HEK293 (cell line): ENCODE results near the gene GALNT11.

Experiments
- CTCF ChIA-PET: fragments of 350-600 bp; formaldehyde crosslinking; extraction: SDS; loops from one replicate; lab custom pipeline; 2021; ENCODE audit warnings: antibody characterized with exemption; lab: Yijun Ruan, JAX
- POLR2A ChIA-PET: fragments of 300-600 bp; formaldehyde crosslinking; extraction: SDS; loops from one replicate; lab custom pipeline; 2020; ENCODE audit warnings: antibody characterized with exemption, inconsistent platforms; lab: Yijun Ruan, JAX
- H3K27ac ChIP-seq: fragments of 200-500 bp; sonication (Bioruptor generic); 2 replicates; pipeline ENCODE4 v1.5.1; 2014; ENCODE audit warnings: low read depth, low read length, control low read depth, inconsistent platforms; ENCODE audit errors: extremely low read depth
- H3K36me3 ChIP-seq, 2 experiments: fragments of 200-500 bp in 1 of 2; sonication (Bioruptor generic) in 1 of 2; 1 replicate in 1 of 2; 2 replicates in 1 of 2; pipeline ENCODE4 v1.5.1; 2014 to 2017; ENCODE audit warnings: inconsistent platforms in 2 of 2, low read length in 2 of 2; ENCODE audit not compliant: control insufficient read depth in 2 of 2, insufficient read depth in 1 of 2
- H3K4me1 ChIP-seq: fragments of 200-500 bp; sonication (Bioruptor generic); 2 replicates; pipeline ENCODE4 v1.5.1; 2014; ENCODE audit warnings: mild to moderate bottlenecking, low read length, inconsistent platforms; ENCODE audit not compliant: control insufficient read depth, insufficient read depth
- H3K4me3 ChIP-seq: 2 replicates; pipeline ENCODE4 v1.5.1; 2011; ENCODE audit warnings: low read depth, mild to moderate bottlenecking, control low read depth, low read length, moderate library complexity
- H3K9me3 ChIP-seq: fragments of 200-500 bp; sonication (Bioruptor generic); 2 replicates; pipeline ENCODE4 v1.5.1; 2014; ENCODE audit warnings: low read depth, low read length, inconsistent platforms; ENCODE audit not compliant: control insufficient read depth, insufficient read depth
- EGR2 ChIP-seq: fragments of 450-650 bp; formaldehyde crosslinking; IDR thresholded peaks from 2 replicates; pipeline ENCODE4 v1.5.1; 2016; ENCODE audit warnings: low read depth, missing biosample characterization, missing genetic modification characterization
- GLI2 ChIP-seq: fragments of 450-650 bp; formaldehyde crosslinking; IDR thresholded peaks from 2 replicates; pipeline ENCODE4; 2017; ENCODE audit warnings: missing biosample characterization, missing genetic modification characterization, low read depth, borderline replicate concordance
- GLIS1 ChIP-seq: fragments of 450-650 bp; formaldehyde crosslinking; IDR thresholded peaks from 2 replicates; pipeline ENCODE4 v1.5.1; 2016; ENCODE audit warnings: missing biosample characterization, missing genetic modification characterization
- MEIS1 ChIP-seq: sonication (generic); formaldehyde crosslinking; IDR thresholded peaks from 2 replicates; pipeline ENCODE4 v1.8.1; 2022; ENCODE audit warnings: missing genetic modification reagents, mild to moderate bottlenecking, borderline replicate concordance
- SCRT2 ChIP-seq: fragments of 450-650 bp; formaldehyde crosslinking; IDR thresholded peaks from 2 replicates; pipeline ENCODE4 v1.5.1; 2016; ENCODE audit warnings: missing biosample characterization, missing genetic modification characterization
- TRIM28 ChIP-seq: IDR thresholded peaks from 2 replicates; pipeline ENCODE4 v1.6.1; 2011; ENCODE audit warnings: low read length, control low read depth, borderline replicate concordance
- YY1 ChIP-seq: fragments of 450-650 bp; formaldehyde crosslinking; IDR thresholded peaks from 2 replicates; pipeline ENCODE4 v1.5.1; 2018; ENCODE audit warnings: missing biosample characterization, missing genetic modification characterization
- ZBTB1 ChIP-seq: fragments of 450-650 bp; formaldehyde crosslinking; IDR thresholded peaks from 2 replicates; pipeline ENCODE4 v1.5.1; 2016; ENCODE audit warnings: missing biosample characterization, missing genetic modification characterization
- ZEB2 ChIP-seq: fragments of 450-650 bp; formaldehyde crosslinking; IDR thresholded peaks from 2 replicates; pipeline ENCODE4 v1.5.1; 2016; ENCODE audit warnings: missing biosample characterization, missing genetic modification characterization
- ZNF10 ChIP-seq: fragments of 450-650 bp; formaldehyde crosslinking; IDR thresholded peaks from 2 replicates; pipeline ENCODE4 v1.5.1; 2017; ENCODE audit warnings: missing biosample characterization, missing genetic modification characterization
- ZNF138 ChIP-seq: fragments of 450-650 bp; formaldehyde crosslinking; IDR thresholded peaks from 2 replicates; pipeline ENCODE4 v1.5.1; 2016; ENCODE audit warnings: missing biosample characterization, missing genetic modification characterization, borderline replicate concordance
- ZNF157 ChIP-seq: fragments of 450-650 bp; formaldehyde crosslinking; IDR thresholded peaks from 2 replicates; pipeline ENCODE4 v1.5.1; 2016; ENCODE audit warnings: missing biosample characterization, missing genetic modification characterization
- ZNF19 ChIP-seq: fragments of 450-650 bp; formaldehyde crosslinking; IDR thresholded peaks from 2 replicates; pipeline ENCODE4; 2016; ENCODE audit warnings: missing biosample characterization, missing genetic modification characterization, low read depth
- ZNF266 ChIP-seq: fragments of 450-650 bp; formaldehyde crosslinking; IDR thresholded peaks from 2 replicates; pipeline ENCODE4 v1.5.1; 2016; ENCODE audit warnings: missing biosample characterization, missing genetic modification characterization, low read depth
- ZNF274 ChIP-seq, 2 experiments: fragments of 200-500 bp in 1 of 2; fragments of 450-650 bp in 1 of 2; sonication (Bioruptor generic) in 1 of 2; formaldehyde crosslinking in 1 of 2; IDR thresholded peaks; 2 replicates each; pipeline versions ENCODE4 v1.5.1 to v1.6.1; 2014 to 2016; ENCODE audit warnings: borderline replicate concordance in 1 of 2, inconsistent platforms in 1 of 2, low read length in 1 of 2, missing biosample characterization in 1 of 2, missing genetic modification characterization in 1 of 2
- ZNF530 ChIP-seq: fragments of 450-650 bp; formaldehyde crosslinking; IDR thresholded peaks from 2 replicates; pipeline ENCODE4 v1.5.1; 2016; ENCODE audit warnings: low read depth, missing biosample characterization, missing genetic modification characterization
- ZNF621 ChIP-seq: fragments of 450-650 bp; formaldehyde crosslinking; IDR thresholded peaks from 2 replicates; pipeline ENCODE4 v1.5.1; 2017; ENCODE audit warnings: missing biosample characterization, missing genetic modification characterization
- ZNF654 ChIP-seq: fragments of 450-650 bp; formaldehyde crosslinking; IDR thresholded peaks from 2 replicates; pipeline ENCODE4 v1.5.1; 2016; ENCODE audit warnings: low read depth, missing biosample characterization, missing genetic modification characterization
- TF ChIP-seq, protein P1 (sequence below): fragments of 450-650 bp; formaldehyde crosslinking; IDR thresholded peaks from 2 replicates; pipeline ENCODE4 v1.5.1; 2016; ENCODE audit warnings: missing biosample characterization, missing genetic modification characterization
- TF ChIP-seq, protein P2 (sequence below): fragments of 450-650 bp; formaldehyde crosslinking; IDR thresholded peaks from 2 replicates; pipeline ENCODE4 v1.5.1; 2016; ENCODE audit warnings: missing biosample characterization, missing genetic modification characterization
- TF ChIP-seq, protein P3 (sequence below): fragments of 450-650 bp; formaldehyde crosslinking; IDR thresholded peaks from 2 replicates; pipeline ENCODE4 v1.5.0; 2017; ENCODE audit warnings: missing biosample characterization, missing genetic modification characterization, borderline replicate concordance

The GALNT11 gene

DNA sequence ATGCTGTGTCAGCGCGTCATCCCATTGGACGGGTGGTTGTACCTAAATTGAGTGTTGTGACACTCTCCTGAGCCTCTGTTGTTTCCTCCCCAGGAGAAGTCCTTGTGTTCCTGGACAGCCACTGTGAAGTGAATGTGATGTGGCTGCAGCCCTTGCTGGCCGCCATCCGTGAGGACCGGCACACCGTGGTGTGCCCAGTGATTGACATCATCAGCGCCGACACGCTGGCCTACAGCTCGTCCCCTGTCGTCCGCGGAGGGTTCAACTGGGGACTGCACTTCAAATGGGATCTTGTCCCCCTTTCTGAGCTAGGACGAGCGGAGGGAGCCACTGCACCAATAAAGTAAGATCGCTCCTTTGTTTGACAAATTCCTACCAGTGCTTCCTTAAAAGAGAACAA is 82.5 kb downstream of the GALNT11 start:
- H3K27ac ChIP-seq: no peak overlapping the region
- CTCF ChIA-PET: no interaction called here
- no peak for TF ChIP-seq ZEB2 (tag by site-specific recombination)
- no peak for TF ChIP-seq ZNF274 (IDR thresholded peaks at IDR 0.05; ENCODE audit: low read length)
- no peak for TF ChIP-seq ZNF274 (tag by site-specific recombination; IDR thresholded peaks at IDR 0.05; ENCODE audit: borderline replicate concordance)
- TF ChIP-seq ZNF530 (tag by site-specific recombination): no peak
- TF ChIP-seq, protein P1, sequence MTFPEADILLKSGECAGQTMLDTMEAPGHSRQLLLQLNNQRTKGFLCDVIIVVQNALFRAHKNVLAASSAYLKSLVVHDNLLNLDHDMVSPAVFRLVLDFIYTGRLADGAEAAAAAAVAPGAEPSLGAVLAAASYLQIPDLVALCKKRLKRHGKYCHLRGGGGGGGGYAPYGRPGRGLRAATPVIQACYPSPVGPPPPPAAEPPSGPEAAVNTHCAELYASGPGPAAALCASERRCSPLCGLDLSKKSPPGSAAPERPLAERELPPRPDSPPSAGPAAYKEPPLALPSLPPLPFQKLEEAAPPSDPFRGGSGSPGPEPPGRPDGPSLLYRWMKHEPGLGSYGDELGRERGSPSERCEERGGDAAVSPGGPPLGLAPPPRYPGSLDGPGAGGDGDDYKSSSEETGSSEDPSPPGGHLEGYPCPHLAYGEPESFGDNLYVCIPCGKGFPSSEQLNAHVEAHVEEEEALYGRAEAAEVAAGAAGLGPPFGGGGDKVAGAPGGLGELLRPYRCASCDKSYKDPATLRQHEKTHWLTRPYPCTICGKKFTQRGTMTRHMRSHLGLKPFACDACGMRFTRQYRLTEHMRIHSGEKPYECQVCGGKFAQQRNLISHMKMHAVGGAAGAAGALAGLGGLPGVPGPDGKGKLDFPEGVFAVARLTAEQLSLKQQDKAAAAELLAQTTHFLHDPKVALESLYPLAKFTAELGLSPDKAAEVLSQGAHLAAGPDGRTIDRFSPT (tag by site-specific recombination): no peak
- TF ChIP-seq ZNF19 (tag by site-specific recombination): no peak
- TF ChIP-seq ZNF621 (tag by site-specific recombination): no peak
- no peak for TF ChIP-seq ZNF157 (tag by site-specific recombination)
- TF ChIP-seq SCRT2 (tag by site-specific recombination): no peak
- TF ChIP-seq ZNF266 (tag by site-specific recombination): no peak
- no peak for TF ChIP-seq YY1 (tag by site-specific recombination)
- TF ChIP-seq ZNF654 (tag by site-specific recombination): no peak
- TF ChIP-seq ZNF10: no peak
- TF ChIP-seq, protein P2, sequence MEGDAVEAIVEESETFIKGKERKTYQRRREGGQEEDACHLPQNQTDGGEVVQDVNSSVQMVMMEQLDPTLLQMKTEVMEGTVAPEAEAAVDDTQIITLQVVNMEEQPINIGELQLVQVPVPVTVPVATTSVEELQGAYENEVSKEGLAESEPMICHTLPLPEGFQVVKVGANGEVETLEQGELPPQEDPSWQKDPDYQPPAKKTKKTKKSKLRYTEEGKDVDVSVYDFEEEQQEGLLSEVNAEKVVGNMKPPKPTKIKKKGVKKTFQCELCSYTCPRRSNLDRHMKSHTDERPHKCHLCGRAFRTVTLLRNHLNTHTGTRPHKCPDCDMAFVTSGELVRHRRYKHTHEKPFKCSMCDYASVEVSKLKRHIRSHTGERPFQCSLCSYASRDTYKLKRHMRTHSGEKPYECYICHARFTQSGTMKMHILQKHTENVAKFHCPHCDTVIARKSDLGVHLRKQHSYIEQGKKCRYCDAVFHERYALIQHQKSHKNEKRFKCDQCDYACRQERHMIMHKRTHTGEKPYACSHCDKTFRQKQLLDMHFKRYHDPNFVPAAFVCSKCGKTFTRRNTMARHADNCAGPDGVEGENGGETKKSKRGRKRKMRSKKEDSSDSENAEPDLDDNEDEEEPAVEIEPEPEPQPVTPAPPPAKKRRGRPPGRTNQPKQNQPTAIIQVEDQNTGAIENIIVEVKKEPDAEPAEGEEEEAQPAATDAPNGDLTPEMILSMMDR (tag by site-specific recombination): no peak
- POLR2A ChIA-PET: no interaction called here
- no peaks in the 10 kb centered on the region for H3K4me1 ChIP-seq
- peaks cover 0 to 53% of the 10 kb centered on the region in 2 experiments; a peak in 1 of 3 replicates for H3K36me3 ChIP-seq
- no peak overlapping the region for H3K4me3 ChIP-seq
- no peaks in the 10 kb centered on the region for H3K9me3 ChIP-seq

DNA sequence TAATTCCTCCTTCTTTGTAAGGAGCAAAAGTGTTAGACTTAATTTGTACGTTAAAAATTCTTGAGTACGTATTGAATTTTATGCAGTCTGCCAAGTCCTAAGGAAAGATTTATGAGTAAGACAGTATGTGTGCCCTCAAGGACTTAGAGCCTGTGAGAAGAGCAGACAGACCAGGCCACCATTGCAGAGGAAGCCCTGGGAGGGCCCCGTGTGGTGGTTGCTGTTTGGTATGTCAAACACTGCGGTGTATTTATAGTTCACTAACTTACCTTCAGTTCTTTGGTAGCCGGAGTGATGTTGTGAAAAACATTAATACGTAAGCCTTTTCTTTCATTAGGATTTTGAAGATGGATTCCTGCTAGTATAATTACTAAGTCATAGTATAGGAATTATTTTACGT is 82.9 kb downstream of the GALNT11 start:
- no peaks in the 10 kb centered on the region for H3K4me1 ChIP-seq
- TF ChIP-seq ZBTB1: no peak
- TF ChIP-seq GLIS1 (tag by site-specific recombination): peak; percentile 28; the same call in 1 of the 2 replicates
- CTCF ChIA-PET: no interaction called here
- peaks cover 0 to 53% of the 10 kb centered on the region in 2 experiments; a peak in 2 of 3 replicates for H3K36me3 ChIP-seq
- no peak overlapping the region for H3K27ac ChIP-seq
- no peaks in the 10 kb centered on the region for H3K9me3 ChIP-seq
- POLR2A ChIA-PET: no interaction called here
- no peak overlapping the region for H3K4me3 ChIP-seq

DNA sequence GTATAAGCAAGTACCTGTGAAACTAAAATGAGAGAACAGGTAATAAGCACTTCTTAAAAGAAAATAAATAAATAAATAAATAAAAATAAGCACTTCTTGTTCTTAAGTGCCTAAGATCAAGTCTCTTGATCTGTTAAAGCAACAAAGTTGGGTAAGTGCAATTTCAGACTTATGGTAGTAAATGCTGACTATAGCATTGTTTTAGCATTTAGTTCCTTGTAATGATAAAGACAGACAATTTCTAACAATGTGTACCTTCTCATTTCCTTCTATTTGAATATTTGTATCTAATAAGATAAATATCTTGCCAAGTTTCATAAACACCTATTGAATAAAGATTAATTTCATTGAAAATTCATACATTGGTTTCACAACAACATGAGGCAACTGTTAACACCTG is 87.4 kb downstream of the GALNT11 start:
- H3K9me3 ChIP-seq: no peaks in the 10 kb centered on the region
- H3K36me3 ChIP-seq: peaks cover 15 to 73% of the 10 kb centered on the region in 2 experiments; a peak in 2 of 3 replicates
- H3K4me3 ChIP-seq: no peak overlapping the region
- H3K27ac ChIP-seq: no peak overlapping the region
- ChIA-PET CTCF (interaction anchor here (0.7 kb wide), 1 partner anchor 72 kb away, joined by 6 read pairs; no protein-coding TSS in a partner anchor), POLR2A (no interaction called here)
- H3K4me1 ChIP-seq: no peaks in the 10 kb centered on the region
- TF ChIP-seq TRIM28 (no peak), ZNF621 (tag by site-specific recombination) (no peak), ZNF138 (no peak), GLI2 (tag by site-specific recombination) (no peak), ZNF274 (IDR thresholded peaks at IDR 0.05; ENCODE audit: low read length) (no peak), ZNF274 (tag by site-specific recombination; IDR thresholded peaks at IDR 0.05; ENCODE audit: borderline replicate concordance) (no peak), MEIS1 (no peak), EGR2 (tag by site-specific recombination) (no peak)
- TF ChIP-seq, protein P1 (tag by site-specific recombination): no peak
- TF ChIP-seq, protein P3, sequence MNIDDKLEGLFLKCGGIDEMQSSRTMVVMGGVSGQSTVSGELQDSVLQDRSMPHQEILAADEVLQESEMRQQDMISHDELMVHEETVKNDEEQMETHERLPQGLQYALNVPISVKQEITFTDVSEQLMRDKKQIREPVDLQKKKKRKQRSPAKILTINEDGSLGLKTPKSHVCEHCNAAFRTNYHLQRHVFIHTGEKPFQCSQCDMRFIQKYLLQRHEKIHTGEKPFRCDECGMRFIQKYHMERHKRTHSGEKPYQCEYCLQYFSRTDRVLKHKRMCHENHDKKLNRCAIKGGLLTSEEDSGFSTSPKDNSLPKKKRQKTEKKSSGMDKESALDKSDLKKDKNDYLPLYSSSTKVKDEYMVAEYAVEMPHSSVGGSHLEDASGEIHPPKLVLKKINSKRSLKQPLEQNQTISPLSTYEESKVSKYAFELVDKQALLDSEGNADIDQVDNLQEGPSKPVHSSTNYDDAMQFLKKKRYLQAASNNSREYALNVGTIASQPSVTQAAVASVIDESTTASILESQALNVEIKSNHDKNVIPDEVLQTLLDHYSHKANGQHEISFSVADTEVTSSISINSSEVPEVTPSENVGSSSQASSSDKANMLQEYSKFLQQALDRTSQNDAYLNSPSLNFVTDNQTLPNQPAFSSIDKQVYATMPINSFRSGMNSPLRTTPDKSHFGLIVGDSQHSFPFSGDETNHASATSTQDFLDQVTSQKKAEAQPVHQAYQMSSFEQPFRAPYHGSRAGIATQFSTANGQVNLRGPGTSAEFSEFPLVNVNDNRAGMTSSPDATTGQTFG: no peak
